HepG2 (cell line): ENCODE measurements around the gene URAD. TPM values are rescaled to one million over a fixed set of nuclear protein-coding genes. Genes with fewer than 3 reads are reported as not detected.

ENCODE experiments used
- ATAC-seq: fragments of 200-7000 bp; cut with Tn5 transposase; 3 replicates; pipeline ENCODE4 v1.9.1; 2020; ENCODE audit warnings: mild to moderate bottlenecking, moderate library complexity
- BruUV-seq: library from RNA; stranded (reverse); fragments of 400-500 nt; replicated peaks from 2 replicates; lab custom pipeline; 2021; lab: Mats Ljungman, UMichigan
- CTCF ChIA-PET: fragments of 300-600 bp; formaldehyde crosslinking; extraction: SDS; loops from one replicate; lab custom pipeline; 2021; ENCODE audit warnings: low total read pairs, inconsistent platforms, low intra/inter-chr PET ratio; lab: Yijun Ruan, JAX
- POLR2A ChIA-PET: fragments of 350-600 bp; sonication (Branson Sonifier 250); formaldehyde crosslinking; loops from one replicate; lab custom pipeline; 2020; ENCODE audit warnings: antibody characterized with exemption, inconsistent platforms; lab: Yijun Ruan, JAX
- DNase-seq: peaks from one replicate; pipeline ENCODE4 v3.0.0-alpha.2; 2015; ENCODE audit warnings: low spot score
- FAIRE-seq: peaks from 3 replicates; lab custom pipeline; 2011; peaks lifted over from hg19 to GRCh38; lab: Jason Lieb, UNC
- H2AFZ ChIP-seq: one replicate; pipeline ENCODE4 v1.6.1; 2011; ENCODE audit warnings: low read length, inconsistent platforms
- H3K27ac ChIP-seq: fragments of 300-600 bp; 3 replicates; pipeline ENCODE4 v1.8.0; 2011; ENCODE audit warnings: mixed run types, mild to moderate bottlenecking, mixed read lengths, low read length, inconsistent platforms; ENCODE audit not compliant: insufficient read depth; ENCODE audit errors: extremely low read length
- H3K27me3 ChIP-seq, 2 experiments: fragments of 200-600 bp in 1 of 2; 2 replicates in 1 of 2; 3 replicates in 1 of 2; pipeline versions ENCODE4 v1.6.0 to v1.8.0; 2011; ENCODE audit warnings: low read length in 2 of 2, mild to moderate bottlenecking in 2 of 2, moderate library complexity in 2 of 2, inconsistent platforms in 1 of 2; ENCODE audit not compliant: insufficient read depth in 2 of 2, control insufficient read depth in 1 of 2
- H3K36me3 ChIP-seq, 2 experiments: fragments of 200-600 bp in 1 of 2; replicated peaks in 1 of 2; 2 replicates in 1 of 2; 3 replicates in 1 of 2; pipeline versions ENCODE4 v1.5.1 to v1.8.0; 2011; ENCODE audit warnings: low read length in 2 of 2, inconsistent platforms in 1 of 2; ENCODE audit not compliant: insufficient read depth in 2 of 2, control insufficient read depth in 1 of 2
- H3K4me1 ChIP-seq: 2 replicates; pipeline ENCODE4 v1.5.1; 2012; ENCODE audit warnings: low read length, inconsistent platforms; ENCODE audit not compliant: insufficient read depth
- H3K4me2 ChIP-seq: 2 replicates; pipeline ENCODE4 v1.6.0; 2011; ENCODE audit warnings: low read depth, low read length, inconsistent platforms
- H3K4me3 ChIP-seq, 3 experiments: fragments of 200-600 bp in 1 of 3; sonication (generic), shearing (Covaris generic) in 1 of 3; replicated peaks in 1 of 3; 2 replicates each; pipeline ENCODE4 v1.5.1; 2011 to 2016; ENCODE audit warnings: low read length in 3 of 3, inconsistent platforms in 2 of 3, low read depth in 2 of 3, mild to moderate bottlenecking in 2 of 3, control low read depth in 1 of 3, mixed read lengths in 1 of 3; ENCODE audit not compliant: insufficient read depth in 1 of 3
- H3K79me2 ChIP-seq: one replicate; pipeline ENCODE4 v1.6.1; 2011; ENCODE audit warnings: low read length, inconsistent platforms; ENCODE audit not compliant: insufficient read depth
- H3K9ac ChIP-seq: 2 replicates; pipeline ENCODE4 v1.6.0; 2011; ENCODE audit warnings: mild to moderate bottlenecking, low read depth, low read length, inconsistent platforms; ENCODE audit not compliant: insufficient read depth
- H3K9me3 ChIP-seq: 2 replicates; pipeline ENCODE4 v1.5.1; 2012; ENCODE audit warnings: mild to moderate bottlenecking, low read length
- H4K20me1 ChIP-seq: 2 replicates; pipeline ENCODE4 v1.6.0; 2011; ENCODE audit warnings: inconsistent platforms, mild to moderate bottlenecking, low read length, moderate library complexity; ENCODE audit not compliant: insufficient read depth
- AGO2 ChIP-seq: fragments of 200-400 bp; formaldehyde crosslinking; optimal IDR thresholded peaks from 2 replicates; pipeline ENCODE3; 2017; ENCODE audit warnings: mild to moderate bottlenecking, low read depth, low read length, moderate library complexity
- AKNA ChIP-seq: sonication (generic); formaldehyde crosslinking; IDR thresholded peaks from 2 replicates; pipeline ENCODE4 v1.4.0; 2020; ENCODE audit warnings: missing genetic modification reagents, borderline replicate concordance
- ATF4 ChIP-seq, 2 experiments: fragments of 450-650 bp in 1 of 2; sonication (generic) in 1 of 2; formaldehyde crosslinking; IDR thresholded peaks; 2 replicates each; pipeline versions ENCODE4 v1.5.0 to v1.8.0; 2020 to 2022; ENCODE audit warnings: mild to moderate bottlenecking in 1 of 2, missing genetic modification reagents in 1 of 2
- BHLHE40 ChIP-seq: IDR thresholded peaks from 2 replicates; pipeline ENCODE4 v1.6.1; 2011; ENCODE audit warnings: low read length, improper control_type of control experiment
- CBX1 ChIP-seq: IDR thresholded peaks from one replicate; pipeline ENCODE4 v1.6.1; 2016; ENCODE audit warnings: antibody characterized with exemption, low read depth
- HMGA1 ChIP-seq: sonication (generic); formaldehyde crosslinking; conservative IDR thresholded peaks from 2 replicates; pipeline ENCODE4 v1.4.0; 2020; ENCODE audit warnings: missing genetic modification reagents
- ZFY ChIP-seq: sonication (generic); formaldehyde crosslinking; IDR thresholded peaks from 2 replicates; pipeline ENCODE4 v1.4.0; 2020; ENCODE audit warnings: missing genetic modification reagents
- ZMYM2 ChIP-seq: sonication (generic); formaldehyde crosslinking; IDR thresholded peaks from 2 replicates; pipeline ENCODE4 v1.8.0; 2022; ENCODE audit warnings: mild to moderate bottlenecking, missing genetic modification reagents
- ZNF101 ChIP-seq: sonication (generic); formaldehyde crosslinking; IDR thresholded peaks from 2 replicates; pipeline ENCODE4 v1.4.0; 2020; ENCODE audit warnings: mild to moderate bottlenecking, low read depth, missing genetic modification reagents, borderline replicate concordance
- ZNF33A ChIP-seq: sonication (generic); formaldehyde crosslinking; IDR thresholded peaks from 2 replicates; pipeline ENCODE4 v1.5.1; 2020; ENCODE audit warnings: missing genetic modification reagents, mild to moderate bottlenecking, moderate library complexity, borderline replicate concordance
- ZNF460 ChIP-seq: sonication (generic); formaldehyde crosslinking; IDR thresholded peaks from 2 replicates; pipeline ENCODE4 v1.5.1; 2020; ENCODE audit warnings: missing genetic modification reagents, mild to moderate bottlenecking, borderline replicate concordance
- ZNF781 ChIP-seq: sonication (generic); formaldehyde crosslinking; IDR thresholded peaks from 2 replicates; pipeline ENCODE4 v1.5.1; 2020; ENCODE audit warnings: borderline replicate concordance, mild to moderate bottlenecking, missing genetic modification reagents; ENCODE audit errors: not compliant biosample characterization
- ZNF883 ChIP-seq: sonication (generic); formaldehyde crosslinking; IDR thresholded peaks from 2 replicates; pipeline ENCODE4 v1.5.1; 2020; ENCODE audit warnings: mild to moderate bottlenecking, missing genetic modification reagents; ENCODE audit errors: not compliant biosample characterization
- ZSCAN21 ChIP-seq: sonication (generic); formaldehyde crosslinking; IDR thresholded peaks from 2 replicates; pipeline ENCODE4 v1.8.0; 2022; ENCODE audit warnings: mild to moderate bottlenecking, missing genetic modification reagents, moderate library complexity, borderline replicate concordance
- WGBS: methylation state at CpG from one replicate; pipeline ENCODE4 v1.1.6; 2017; ENCODE audit warnings: low lambda C conversion rate; 5-methylcytosine and 5-hydroxymethylcytosine counted together
- in situ Hi-C: cut with HindIII; loops from 2 replicates; pipeline ENCODE4 v1.10.0; 2017; ENCODE audit warnings: low pct_unique_long_range_greater_than_20kb; ENCODE audit not compliant: extremely low pct_ligation_motif_present
- intact Hi-C: fragments of 100-400 bp; cut with micrococcal nuclease; formaldehyde crosslinking; loops from one replicate; pipeline ENCODE4 v1.10.0; 2022; ENCODE audit not compliant: unreplicated experiment
- polyA plus RNA-seq, 8 experiments: library from polyadenylated mRNA; depleted of rRNA in 3 of 8; stranded (reverse) in 7 of 8; unstranded in 1 of 8; fragments of >200 nt; fragmentation: Illumina TruSeq in 4 of 8; extraction: Trizol in 4 of 8; gene quantifications; 2 replicates each; pipeline versions ENCODE4 v1.2.1 to v1.2.3, GENCODE V29; 2011 to 2016; ENCODE audit warnings: low read depth in 4 of 8, missing spikeins in 1 of 8, mixed read lengths in 1 of 8; ENCODE audit not compliant: insufficient read depth in 1 of 8
- total RNA-seq, 5 experiments: library from RNA; depleted of rRNA; stranded (reverse); fragments of >200 nt; fragmentation: Illumina TruSeq; extraction: Trizol; gene quantifications; 2 replicates each; pipeline ENCODE4 v1.2.3, GENCODE V29; 2016; ENCODE audit warnings: low read depth in 1 of 5
- TF ChIP-seq, protein P1 (sequence below): sonication (generic); formaldehyde crosslinking; IDR thresholded peaks from 2 replicates; pipeline ENCODE4 v1.5.1; 2020; ENCODE audit warnings: mild to moderate bottlenecking, missing genetic modification reagents, moderate library complexity

URAD gene
- total and polyA plus RNA-seq, 2 of the 13 experiments (the other 11 are each of a cell fraction or from before 2014, with no cell fraction given) = not detected

DNA sequence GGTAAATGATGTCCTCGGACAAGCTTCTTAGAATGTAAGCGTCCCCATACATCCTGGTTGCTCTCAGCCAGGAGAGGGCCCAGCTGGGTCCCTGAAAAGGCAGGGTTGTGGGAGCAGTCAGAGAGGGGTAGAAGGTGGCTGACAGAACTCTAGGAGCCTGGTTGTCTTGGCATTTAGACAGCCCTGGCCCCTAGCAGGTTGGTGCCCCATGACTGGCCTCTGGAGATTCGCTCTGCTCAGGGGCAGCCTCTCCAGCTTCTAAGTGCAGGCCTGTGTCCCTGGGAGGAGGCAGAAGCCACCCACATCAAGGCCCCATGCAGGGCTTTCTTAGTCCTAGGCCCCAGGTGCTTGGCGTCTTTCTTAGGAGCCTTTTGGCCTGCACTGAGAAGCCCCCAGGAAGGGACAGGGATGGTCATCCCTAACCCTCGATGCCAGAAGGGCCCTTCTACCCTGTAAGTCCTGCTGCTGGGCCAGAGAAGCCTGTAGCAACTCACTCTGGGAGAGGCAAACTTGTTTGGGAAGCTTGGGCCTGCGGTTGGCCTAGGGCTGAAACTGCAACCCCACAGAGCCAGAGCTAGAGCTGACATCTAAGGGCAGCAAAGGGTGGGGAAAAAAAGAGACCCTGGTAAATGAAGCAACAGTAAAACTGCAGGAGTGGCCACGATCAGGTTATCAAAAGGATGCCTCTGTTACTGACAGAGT, 16.6 kb downstream of the URAD start:
- intact Hi-C loops (no loop called here), in situ Hi-C loops (loop anchor here (10.0 to 25.0 kb wide), 2 partner anchors 607 to 1010 kb away; no protein-coding TSS in a partner anchor)
- Histone ChIP-seq H3K36me3 (no peaks in the 10 kb centered on the region), H3K79me2 (no peaks in the 10 kb centered on the region), H3K9ac (no peak overlapping the region), H4K20me1 (no peaks in the 10 kb centered on the region), H3K4me1 (peaks cover 21% of the 10 kb centered on the region; the same call in 1 of the 2 replicates), H3K27ac (no peak overlapping the region), H3K27me3 (peaks cover 14 to 75% of the 10 kb centered on the region in 2 experiments), H3K9me3 (no peaks in the 10 kb centered on the region), H3K4me2 (no peak overlapping the region), H3K4me3 (no peak overlapping the region), H2AFZ (no peak overlapping the region)
- ChIA-PET POLR2A (no interaction called here), CTCF (no interaction called here)
- FAIRE-seq = no peak
- 47% methylated on average over 4 of the region's 7 CpGs for WGBS
- no TSS peak for BruUV-seq
- no peak for DNase-seq
- ATAC-seq = no peak
- no peak for TF ChIP-seq HMGA1 (CRISPR knock-in tag)
- TF ChIP-seq ZFY (CRISPR knock-in tag) = no peak
- no peak for TF ChIP-seq ZNF460 (CRISPR knock-in tag)
- no peak for TF ChIP-seq ZNF33A
- TF ChIP-seq CBX1 = no peak
- TF ChIP-seq ZNF781 (CRISPR knock-in tag) = no peak
- TF ChIP-seq AKNA (CRISPR knock-in tag) = no peak
- TF ChIP-seq, protein P1, sequence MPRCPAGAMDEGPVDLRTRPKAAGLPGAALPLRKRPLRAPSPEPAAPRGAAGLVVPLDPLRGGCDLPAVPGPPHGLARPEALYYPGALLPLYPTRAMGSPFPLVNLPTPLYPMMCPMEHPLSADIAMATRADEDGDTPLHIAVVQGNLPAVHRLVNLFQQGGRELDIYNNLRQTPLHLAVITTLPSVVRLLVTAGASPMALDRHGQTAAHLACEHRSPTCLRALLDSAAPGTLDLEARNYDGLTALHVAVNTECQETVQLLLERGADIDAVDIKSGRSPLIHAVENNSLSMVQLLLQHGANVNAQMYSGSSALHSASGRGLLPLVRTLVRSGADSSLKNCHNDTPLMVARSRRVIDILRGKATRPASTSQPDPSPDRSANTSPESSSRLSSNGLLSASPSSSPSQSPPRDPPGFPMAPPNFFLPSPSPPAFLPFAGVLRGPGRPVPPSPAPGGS (CRISPR knock-in tag) = no peak
- TF ChIP-seq ZSCAN21 (CRISPR knock-in tag) = no peak
- TF ChIP-seq ZMYM2 (CRISPR knock-in tag) = no peak
- no peak for TF ChIP-seq ZNF101 (CRISPR knock-in tag)
- TF ChIP-seq ZNF883 (CRISPR knock-in tag) = no peak
- TF ChIP-seq AGO2 = no peak
- no peak for TF ChIP-seq ATF4 (CRISPR knock-in tag; IDR thresholded peaks at IDR 0.05)
- TF ChIP-seq BHLHE40 = no peak
